ENCODE results near the gene NDUFAF4.

DNA sequence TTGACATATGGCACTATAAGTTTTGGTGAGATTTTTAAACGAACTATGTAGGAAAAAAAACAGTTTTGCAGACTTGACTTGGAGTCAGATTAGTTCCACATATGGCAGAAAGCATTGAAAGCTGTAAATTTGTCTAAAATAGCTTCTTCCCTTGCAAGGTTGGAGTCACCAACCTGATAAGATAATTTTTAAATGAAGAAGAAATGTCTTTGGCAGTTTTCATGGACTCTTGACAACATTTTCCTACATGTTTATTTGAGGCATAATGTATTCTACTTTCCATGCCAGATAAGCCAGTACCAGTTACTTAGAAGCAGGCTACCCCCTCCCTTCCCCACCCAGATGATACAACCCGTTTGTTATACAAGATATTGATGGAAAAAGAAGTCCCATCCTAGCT, 32.0 kb upstream of the NDUFAF4 start:
- TF ChIP-seq, protein P1, sequence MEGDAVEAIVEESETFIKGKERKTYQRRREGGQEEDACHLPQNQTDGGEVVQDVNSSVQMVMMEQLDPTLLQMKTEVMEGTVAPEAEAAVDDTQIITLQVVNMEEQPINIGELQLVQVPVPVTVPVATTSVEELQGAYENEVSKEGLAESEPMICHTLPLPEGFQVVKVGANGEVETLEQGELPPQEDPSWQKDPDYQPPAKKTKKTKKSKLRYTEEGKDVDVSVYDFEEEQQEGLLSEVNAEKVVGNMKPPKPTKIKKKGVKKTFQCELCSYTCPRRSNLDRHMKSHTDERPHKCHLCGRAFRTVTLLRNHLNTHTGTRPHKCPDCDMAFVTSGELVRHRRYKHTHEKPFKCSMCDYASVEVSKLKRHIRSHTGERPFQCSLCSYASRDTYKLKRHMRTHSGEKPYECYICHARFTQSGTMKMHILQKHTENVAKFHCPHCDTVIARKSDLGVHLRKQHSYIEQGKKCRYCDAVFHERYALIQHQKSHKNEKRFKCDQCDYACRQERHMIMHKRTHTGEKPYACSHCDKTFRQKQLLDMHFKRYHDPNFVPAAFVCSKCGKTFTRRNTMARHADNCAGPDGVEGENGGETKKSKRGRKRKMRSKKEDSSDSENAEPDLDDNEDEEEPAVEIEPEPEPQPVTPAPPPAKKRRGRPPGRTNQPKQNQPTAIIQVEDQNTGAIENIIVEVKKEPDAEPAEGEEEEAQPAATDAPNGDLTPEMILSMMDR (IDR thresholded peaks at IDR 0.05; ENCODE audit: insufficient read depth, low read depth, low read length) = no peak
- TF ChIP-seq EZH2 (IDR thresholded peaks at IDR 0.05; ENCODE audit: insufficient read depth, low read length) = no peak
